ENCODE data around the gene CSNK1D.

CSNK1D gene

GRCh38 chr17:82226809-82227628 lies 46.5 kb downstream of the CSNK1D start:
- no peak for DNase-seq

DNA sequence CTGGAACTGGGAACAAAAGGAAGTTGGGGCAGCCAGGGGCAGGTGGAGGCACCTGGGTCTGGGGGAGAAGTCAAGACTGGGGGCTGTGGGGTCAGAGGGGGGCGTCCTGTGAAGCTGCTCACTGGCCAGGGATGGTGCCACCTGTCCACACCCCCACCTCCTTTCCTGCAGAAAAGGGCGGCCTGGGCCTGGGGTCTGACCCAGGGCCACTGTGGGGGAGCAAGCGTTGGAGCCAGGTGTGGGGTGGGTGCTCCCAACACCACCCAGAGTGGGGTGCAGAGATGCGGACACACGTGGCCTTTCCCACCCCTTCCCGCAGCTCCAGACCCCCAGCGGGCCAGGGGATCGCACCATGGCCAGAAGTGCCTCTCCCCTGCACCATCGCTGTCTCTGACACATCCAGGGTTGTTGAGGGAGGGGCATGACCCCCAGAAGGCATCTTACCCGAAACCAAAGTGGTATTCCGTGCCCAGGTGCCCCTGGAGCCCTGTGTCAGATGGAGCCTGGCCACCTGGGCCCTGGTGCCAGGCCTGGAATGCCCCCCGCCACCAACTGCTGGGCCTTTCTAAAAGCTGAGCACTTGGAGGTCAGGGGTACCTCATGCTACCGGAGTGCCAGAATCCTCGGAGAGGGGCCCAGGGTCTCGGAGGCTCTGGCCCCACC lies 47.2 kb downstream of the CSNK1D start:
- DNase-seq: no peak

DNA sequence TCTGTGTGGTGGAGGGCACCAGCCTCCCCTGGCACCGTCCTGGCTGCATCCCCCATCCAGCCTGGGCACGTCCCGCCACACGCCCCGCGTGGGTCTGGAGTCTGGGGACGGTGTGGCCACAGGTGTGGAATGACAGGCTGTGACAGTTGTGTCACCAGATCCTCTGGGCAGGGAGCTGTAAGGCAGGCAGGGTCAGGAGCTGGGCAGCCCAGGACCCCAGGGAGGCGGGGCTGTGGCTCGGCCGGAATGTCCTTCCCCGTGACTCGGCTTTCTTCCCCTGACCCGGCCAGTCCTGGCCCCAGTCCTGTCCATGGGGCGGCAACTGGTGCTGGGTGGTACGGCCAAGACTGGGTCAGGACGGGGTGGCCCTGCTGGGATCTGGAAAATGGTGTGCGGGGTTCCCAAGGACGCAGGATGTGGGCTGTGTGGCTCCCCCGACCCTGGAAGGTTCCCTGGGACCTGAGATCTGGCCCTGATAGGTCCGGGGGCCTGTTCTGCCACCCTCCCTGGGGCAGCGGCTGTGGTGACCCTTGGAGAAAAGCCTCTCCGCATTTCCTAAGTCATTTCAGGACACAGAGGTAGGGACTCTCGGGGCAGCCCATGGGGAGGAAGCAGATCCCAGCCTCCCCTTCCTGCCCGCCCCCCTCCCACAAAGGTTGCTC lies 48.0 kb downstream of the CSNK1D start:
- DNase-seq: no peak

DNA sequence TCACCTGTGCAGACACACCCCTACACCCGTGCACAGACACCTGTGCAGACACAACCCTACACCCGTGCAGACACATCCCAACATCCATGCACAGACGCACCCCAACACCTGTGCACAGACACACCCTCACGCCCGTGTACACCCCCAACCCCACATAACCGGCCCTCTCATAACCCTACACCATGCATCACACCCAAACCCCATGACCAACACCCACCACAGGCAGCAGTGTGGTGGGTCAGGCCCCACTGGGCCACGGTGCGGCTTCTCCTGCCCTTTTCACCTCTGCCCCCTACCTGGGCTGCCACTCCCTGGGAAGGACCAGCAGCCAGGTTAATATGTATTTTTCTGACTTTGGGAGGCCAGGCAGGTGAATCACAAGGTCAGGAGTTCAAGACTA lies 48.8 kb downstream of the CSNK1D start:
- no peak for DNase-seq

GRCh38 chr17:82223517-82223916 lies 50.0 kb downstream of the CSNK1D start:
- no peak for DNase-seq

GRCh38 chr17:82222816-82223215 lies 50.7 kb downstream of the CSNK1D start:
- DNase-seq: no peak

DNA sequence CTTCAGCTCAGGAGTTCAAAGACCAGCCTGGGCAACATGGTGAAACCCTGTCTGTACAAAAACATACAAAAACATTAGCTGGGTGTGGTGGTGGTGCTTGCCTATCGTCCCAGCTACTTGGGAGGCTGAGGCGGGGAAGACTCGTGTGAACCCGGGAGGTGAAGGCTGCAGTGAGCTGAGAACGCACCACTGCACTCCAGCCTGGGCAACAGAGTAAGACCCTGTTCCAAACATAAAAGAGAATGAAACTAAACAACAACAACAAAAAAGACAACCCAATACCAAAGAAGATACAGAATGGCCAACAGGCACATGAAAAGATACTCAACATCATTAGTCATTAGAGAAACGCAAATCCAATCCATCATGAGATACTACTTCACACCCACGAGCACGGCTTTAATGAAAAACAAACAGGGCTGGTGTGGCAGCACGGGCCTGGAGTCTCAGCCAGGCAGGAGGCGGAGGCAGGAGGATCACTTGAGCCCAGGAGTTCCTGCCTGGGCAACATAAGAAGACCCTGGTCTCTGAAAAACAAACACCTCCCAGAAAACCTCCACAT lies 52.1 kb downstream of the CSNK1D start:
- DNase-seq: no peak

DNA sequence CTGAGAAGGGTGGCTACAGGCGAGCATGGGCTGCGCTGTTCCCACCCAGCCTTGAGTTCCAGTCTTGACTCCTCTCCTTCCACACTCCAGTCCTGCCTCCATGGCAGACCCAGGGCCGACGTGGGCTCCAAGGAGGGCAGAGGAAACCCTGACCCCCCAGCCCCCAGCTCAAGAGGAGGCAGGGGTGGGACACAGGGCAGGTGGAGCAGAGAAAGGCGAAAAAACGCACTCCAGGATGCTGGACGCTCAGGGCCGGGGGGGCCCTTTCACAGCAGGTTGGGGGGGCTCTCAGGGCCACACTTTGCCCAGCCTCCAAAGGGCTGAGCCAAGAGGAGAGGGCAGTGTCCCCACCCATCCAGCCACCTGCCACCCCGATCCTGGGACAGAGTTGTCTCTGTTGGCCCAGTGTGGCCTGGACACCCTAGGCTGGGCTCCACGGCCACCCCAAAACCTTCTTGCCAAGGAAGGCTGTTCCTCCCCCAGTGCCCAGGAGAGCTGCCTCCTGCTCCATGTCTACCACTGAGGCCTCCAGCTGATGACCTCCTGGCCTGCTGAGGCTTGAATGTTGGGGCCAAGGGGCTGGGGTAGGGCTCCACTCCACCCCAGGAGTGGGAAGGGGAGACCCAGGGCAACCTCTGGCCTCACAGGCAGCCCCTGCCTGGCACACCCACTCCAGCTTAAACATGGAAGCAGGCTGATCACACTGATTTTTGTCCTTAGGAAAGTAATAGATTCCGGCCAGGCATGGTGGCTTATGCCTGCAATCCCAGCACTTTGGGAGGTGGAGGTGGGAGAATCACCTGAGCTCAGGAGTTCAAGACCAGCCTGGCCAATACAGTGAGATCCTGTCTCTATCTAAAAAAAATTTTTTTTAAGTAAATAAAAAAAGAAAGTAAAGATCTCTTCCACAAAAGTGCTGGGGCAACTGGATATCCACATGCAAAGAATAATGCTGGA lies 53.5 kb downstream of the CSNK1D start:
- no peak for DNase-seq

GRCh38 chr17:82219083-82219482 lies 54.4 kb downstream of the CSNK1D start:
- no peak for DNase-seq

- DNase-seq: no peak
Observed at GRCh38 chr17:82218349-82219075, 55.0 kb downstream of the CSNK1D start.

GRCh38 chr17:82217530-82218204 lies 55.8 kb downstream of the CSNK1D start:
- no peak for DNase-seq

- no peak for DNase-seq
Observed at GRCh38 chr17:82217120-82217529, 56.4 kb downstream of the CSNK1D start.

DNA sequence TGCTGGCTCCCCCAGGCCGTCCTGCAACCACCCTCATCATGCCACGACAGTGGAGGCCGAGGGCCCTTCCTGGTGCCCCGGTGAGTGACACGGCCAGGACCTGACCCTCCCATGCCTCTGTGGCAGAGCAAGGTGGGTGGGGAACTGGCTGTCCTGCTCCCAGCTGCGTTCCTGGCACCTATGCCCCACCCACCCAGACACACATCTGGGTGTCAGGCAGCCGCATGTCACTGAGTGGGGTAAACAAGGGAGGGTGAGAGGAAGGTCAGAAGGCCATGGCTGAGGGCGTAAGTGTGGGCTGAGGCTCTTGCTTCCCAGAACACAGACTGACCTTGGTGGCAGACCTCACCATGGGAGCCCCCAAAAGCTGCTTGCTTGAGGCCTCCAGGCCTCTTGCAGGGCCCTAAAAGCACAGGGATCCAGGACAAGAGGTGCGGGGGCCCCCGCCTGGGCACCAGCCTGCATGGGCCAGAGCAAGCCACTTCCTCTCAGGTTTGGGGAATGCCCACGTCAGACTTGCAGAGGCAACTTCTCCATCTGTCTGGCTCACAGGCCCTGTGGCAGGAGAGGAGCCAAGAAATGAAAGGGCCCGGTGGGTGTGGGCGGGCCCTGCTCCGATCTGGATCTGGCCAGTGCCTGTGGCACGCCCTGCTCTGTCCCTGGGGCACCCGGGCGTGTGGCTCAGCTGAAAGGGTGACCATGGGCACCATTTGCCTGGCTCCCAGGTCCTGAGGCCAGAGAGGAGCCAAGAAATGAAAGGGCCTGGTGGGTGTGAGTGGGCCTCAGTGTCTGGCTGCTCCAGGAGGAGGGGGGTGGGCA lies 57.0 kb downstream of the CSNK1D start:
- no peak for DNase-seq

GRCh38 chr17:82215972-82216300 lies 57.6 kb downstream of the CSNK1D start:
- DNase-seq: no peak

- no peak for DNase-seq
Observed at GRCh38 chr17:82215095-82215971, 58.2 kb downstream of the CSNK1D start.

DNA sequence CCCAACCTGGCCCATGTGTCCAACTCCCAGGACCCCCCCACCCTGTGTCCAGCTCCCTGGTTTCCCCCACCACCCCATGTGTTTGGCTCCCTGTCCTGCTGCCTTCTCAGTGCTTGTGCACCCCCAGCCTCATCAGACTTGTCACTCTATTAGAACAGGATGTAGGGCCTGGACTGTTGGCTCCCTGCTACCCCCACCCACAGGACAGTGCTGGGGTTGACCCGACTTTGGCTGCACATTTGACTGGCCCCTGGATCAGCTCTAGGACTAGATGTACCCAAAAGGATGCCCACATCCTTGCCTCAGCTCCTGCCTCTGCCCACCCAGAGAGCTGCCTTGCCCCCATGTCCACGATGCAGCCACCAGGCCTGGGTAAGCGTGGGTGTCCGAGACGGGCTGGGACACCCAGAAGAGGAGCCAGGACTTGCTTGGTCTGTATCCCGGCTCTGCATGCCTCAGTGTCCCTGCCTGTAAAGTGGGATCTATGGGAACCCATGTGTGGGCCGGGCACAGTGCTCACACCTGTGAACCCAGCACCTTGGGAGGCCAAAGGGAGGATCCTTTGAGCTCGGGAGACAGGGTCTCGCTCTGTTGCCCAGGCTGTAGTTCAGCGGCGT lies 59.4 kb downstream of the CSNK1D start:
- no peak for DNase-seq

DNA sequence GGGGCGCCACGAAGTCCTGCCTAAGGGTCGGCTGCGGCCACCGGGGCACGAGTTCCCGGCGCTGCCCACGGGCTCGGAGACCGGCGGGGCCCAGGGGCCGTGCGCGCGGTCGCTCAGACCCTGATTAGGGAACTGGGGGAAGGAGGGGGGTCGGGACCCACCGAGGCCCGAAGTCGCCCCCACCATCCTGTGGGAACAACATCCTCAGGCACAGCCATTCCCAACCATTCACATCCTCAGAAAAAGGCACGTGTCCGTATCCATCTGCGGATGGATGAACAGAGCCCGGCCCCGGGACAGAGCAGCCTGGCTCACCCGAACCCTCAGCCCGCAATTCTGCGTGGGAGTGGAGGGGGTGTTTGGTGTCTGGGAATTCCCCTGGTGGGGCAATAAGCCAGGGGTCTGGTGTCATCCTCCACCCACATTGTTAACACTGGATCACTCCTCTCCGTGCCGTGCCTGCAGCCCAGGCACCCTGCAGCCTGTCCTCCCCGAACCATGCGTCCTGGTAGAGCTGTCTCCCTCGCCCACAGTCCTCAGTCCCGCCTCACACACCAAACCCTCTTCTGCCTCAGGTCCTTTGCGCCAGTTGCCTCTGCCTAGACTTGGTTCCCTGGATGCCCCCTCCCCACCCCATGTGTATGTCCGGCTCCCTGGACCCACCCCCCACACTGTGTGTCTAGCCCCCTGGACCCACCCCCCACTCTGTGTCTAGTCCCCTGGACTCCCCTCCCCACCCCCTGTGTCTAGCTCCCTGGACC lies 60.1 kb downstream of the CSNK1D start:
- DNase-seq: peak in 1 of 2 experiments; percentile 21

Measured in NCI-H524 (cell line).